Stimulated activated naive CD4-positive, alpha-beta T cell treated with Interleukin-2 at 50 U/mL for 16 hours (primary cell): ENCODE data around the gene GBGT1.

ENCODE experiments used
- DNase-seq: peaks from one replicate; lab custom pipeline; 2025; lab: John Stamatoyannopoulos, UW

GBGT1 gene

GRCh38 chr9:133162861-133163503 is 732 bp downstream of the GBGT1 start:
- DNase-seq: no peak

GRCh38 chr9:133161547-133161950 is 2.2 kb downstream of the GBGT1 start:
- no peak for DNase-seq

DNA sequence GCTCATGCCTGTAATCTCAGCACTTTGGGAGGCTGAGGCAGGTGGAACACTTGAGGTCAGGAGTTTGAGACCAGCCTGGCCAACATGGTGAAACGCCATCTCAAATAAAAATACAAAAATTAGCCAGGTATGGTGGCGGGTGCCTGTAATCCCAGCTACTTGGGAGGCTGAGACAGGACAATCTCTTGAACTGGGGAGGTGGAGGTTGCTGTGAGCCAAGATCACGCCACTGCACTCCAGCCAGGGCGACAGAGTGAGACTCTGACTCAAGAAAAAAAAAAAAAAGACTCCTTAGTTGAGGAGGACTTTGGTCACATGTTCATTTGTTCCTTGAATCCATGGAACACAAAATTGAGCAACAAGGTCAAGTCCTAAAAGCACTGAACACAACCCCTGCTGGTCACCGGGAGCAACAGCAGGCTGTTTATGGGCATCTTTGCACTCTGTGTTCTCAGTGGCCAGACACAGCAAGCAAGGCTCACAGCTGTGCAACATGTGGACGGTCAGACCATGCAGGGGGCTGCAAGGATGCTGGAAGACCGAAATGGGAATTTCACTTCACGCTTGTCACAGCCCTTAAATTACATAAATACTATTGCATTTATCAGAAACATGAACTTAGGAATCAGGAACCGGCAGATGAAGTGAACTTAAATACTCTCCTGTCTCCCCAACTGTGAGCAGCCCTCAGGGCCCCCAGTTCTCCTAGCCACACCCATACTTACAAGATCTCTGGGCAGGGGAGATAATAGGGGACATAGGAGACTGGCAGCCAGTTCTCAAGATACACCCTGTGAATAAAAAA is 2.8 kb downstream of the GBGT1 start:
- peak; percentile 14 for DNase-seq

- no peak for DNase-seq
Measured at GRCh38 chr9:133158695-133159094, 5.0 kb downstream of the GBGT1 start.

- no peak for DNase-seq
Measured at GRCh38 chr9:133155156-133155555, 8.6 kb downstream of the GBGT1 start.

GRCh38 chr9:133154097-133154989 is 9.4 kb downstream of the GBGT1 start:
- DNase-seq: no peak

DNA sequence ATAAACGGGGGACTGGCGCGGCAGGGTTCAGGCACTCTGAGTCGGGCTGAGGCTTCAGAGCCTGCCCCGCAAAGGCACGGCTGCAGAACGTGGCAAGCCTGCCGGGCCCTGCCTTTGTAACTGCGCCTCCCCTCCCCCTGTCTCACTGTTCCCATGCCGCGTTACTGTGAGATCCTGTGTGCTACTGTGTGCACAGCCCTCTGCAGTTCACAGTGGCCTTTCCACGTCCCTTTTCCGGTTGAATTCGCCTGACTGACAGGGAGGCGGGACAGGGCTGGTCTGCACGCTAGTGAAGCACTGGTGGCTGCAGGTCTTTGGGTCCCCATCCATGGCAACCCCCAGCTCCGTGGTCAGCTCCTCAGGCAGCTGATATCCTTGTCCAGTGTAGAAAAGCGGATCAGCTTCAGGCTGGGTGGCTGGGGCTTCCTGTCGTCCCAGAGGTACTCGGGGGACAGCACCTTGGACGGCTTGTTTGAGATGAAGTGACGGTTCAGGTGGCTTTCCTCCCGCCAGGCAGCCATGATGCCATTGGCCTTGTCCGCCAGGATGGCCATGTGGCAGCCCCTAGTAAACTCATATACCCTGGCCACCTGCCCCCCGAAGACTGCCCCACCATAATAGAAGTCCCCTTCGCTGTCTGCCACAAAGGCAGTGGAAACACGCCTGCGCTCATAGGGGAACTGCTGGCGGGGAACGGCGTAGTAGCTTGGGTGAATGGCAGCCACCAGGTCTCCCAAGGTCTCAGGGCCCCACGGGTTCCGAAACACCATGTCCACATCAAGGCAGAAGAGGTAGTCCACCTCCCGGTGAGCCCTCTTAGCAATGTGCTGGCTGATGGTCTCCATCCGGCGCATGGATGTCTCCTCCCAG is 10.3 kb downstream of the GBGT1 start:
- DNase-seq: no peak

DNA sequence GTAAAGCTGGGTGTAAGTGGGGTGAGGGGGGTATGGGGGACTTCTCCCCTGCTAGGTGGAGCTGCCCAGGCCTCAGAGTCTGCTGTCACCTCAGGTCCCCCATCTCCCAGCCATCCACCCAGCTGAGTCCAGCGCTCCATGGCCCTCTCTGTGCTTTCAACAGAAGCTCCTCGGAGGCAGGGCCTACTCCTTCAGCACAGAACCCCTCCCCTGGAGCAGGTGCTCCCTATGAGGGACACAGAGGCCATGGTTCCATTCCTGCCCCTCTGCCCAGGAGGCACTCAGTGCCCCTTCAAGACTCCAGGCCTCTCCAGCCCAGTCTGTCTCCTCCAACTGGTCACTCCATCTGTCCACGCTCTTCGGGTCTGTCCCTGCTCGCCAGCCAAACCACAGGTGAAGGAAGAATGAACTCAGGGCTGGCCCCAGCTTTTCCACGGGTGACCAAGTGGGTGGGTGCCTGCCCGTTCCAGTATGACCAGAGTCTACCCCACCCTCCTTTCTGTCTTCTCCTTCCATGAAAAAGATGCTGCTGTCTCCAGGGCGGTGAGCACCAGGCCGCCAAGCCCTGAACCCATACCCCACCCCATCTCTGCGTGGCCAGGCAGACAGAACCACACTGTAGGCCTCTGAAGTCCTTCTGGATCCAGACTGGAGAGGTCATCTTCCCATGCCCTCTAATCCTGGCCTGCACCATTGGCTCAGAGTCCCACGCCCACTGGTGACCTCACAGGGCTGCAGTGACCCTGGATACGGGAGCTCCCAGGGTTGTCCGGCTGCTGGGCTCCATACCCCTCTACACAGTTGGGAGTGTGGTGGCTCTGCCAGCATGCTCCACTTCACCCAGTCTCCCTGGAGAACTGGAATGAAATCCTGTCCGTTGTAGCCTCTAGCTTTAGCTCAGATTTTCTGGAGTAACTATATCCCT is 11.9 kb downstream of the GBGT1 start:
- no peak for DNase-seq

DNA sequence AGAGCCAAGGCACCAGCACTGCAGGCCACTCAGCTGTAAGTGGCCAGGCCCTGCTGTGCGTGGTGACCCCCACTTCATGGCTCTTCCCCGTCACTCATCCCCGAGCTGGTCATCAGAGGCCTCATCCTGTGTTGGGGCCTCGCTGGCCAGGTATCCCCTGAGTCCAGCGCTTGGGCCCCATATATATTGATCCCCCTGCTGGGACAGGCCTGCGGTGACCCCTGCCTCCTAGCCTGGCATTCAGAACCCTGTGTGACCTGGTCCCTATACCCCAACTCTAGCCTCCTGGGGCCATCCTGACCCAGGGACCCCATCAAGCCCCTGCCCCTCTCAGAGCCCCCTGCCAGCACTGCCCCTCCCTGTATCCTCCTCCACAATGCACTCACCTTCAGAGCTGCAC is 12.7 kb downstream of the GBGT1 start:
- DNase-seq: no peak

DNA sequence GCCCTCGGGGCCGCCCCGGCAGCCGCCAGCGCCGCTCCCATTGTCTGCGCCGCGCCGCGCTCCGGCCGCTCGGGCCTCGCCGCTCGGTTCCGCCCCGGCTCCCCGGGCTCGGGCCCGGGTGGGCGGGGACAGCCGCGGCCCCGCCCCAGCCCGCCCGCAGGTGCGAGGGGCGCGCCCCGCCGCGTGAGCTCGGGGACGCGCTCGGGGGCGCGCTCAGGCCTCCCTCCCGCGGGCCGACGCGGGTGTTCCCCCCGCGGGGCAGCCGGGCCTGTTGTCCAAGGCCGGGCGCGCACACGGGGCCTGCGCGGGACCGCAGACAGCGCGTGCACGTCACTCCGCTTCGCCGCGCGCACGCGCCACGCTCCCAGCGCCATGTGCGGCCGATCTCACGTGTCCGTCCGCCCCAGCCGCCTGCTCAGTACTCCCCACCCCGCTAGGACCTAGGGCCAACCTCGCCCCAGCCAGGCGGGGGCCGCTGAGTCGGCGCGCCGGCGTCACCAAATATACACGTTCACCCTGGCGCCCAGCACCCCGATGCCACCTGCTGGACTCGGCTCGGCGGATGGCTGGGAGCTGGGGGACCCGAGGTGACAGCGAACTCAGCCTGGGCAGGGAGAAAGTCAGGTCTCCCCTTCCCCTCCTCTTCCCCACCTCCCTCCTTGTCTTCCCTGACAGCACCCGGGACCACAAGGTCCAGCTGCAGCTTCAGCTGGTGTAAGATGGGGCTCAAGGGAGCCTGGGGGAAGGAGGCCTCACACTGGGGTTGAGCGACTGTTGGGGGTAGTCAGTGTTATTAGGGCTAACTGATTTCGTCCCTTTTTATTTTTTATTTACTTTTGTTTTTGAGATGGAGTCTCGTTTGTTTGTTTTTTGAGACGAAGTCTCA is 14.3 kb downstream of the GBGT1 start:
- peak; percentile 83 for DNase-seq

DNA sequence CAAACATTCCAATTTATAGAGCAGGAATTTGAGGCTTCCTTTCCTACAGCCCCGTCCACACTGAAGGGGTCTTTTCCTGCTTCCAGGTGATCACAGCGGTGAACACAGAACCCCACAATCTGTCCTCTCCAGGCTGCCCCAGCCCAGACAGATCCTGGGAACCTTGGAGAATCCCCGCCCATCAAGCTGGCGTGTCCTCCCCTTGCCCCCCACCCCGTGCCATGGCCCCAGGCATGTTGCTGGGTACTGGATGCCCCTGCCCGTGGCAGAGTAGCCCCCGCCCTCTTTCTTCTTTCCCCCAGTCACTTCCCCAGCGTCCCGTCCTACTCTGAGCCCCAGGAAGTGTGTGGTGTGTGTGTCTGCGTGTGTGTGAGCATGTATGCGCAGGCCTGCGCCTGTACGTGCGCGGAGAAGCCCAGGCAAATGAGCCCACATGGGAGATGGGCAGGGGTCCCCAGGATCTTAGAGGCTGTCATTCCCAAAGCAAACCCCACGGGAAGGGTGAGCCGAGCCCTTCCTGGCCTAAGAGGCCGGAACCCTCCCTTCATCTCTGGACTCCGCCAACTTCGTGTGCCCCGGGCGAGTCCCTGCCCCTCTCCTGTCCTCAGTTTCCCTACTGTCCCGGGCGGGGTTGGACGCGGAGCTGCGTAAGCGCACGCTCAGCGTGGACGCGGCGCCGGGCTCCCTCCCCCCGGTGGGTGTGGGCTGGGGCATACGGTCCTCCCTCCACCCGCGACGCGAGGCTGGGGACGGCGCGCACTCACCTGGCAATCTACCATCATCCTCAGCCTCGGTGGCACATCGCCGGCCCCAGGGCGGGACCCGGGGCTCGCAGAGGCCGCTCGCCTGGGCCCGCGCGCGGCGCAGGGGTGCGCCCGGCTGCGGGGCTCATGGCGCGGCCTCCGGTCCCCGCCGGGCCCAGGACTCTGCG is 15.2 kb downstream of the GBGT1 start:
- peak; percentile 50 for DNase-seq

DNA sequence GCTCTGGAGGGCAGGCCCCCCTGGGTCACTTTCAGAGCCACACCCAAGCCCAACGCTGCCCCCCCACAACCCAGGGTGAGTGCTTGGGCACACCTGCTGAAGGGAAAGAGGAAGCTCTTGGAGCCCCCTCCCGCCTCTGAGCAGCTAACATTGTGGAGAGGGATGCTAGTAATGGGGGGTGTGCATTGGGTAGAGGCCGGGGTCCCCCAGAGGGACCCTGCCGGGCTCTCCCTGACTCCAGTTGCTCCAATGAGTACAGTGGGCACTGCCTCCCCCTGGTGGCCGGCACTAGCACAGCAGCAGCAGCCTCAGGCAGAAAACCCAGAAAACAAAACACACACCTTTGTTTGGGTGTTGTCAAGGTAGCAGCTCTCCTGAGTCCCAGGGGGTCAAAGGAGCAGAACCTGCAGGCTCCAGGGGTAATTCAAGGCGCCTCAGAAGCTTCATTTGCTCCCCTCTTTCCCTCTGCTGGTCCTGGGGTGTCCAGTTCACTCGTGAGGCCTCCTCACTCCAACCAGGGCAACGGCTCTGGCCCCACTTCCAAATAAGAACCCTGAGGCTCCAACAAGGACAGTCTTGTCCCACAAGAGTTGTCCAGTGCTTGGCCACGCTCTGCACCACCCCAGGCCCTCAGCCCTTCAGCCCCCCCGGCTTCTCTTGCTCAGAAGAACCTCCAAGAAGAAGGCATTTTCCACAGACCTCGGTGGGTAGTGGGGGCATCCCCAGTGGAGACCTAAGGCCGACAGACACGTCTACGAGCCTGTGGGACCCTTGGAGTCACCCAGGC is 16.1 kb downstream of the GBGT1 start:
- peak; percentile 74 for DNase-seq

GRCh38 chr9:133146746-133147411 is 16.8 kb downstream of the GBGT1 start:
- DNase-seq: no peak

- DNase-seq: no peak
Measured at GRCh38 chr9:133144904-133145851, 18.5 kb downstream of the GBGT1 start.

DNA sequence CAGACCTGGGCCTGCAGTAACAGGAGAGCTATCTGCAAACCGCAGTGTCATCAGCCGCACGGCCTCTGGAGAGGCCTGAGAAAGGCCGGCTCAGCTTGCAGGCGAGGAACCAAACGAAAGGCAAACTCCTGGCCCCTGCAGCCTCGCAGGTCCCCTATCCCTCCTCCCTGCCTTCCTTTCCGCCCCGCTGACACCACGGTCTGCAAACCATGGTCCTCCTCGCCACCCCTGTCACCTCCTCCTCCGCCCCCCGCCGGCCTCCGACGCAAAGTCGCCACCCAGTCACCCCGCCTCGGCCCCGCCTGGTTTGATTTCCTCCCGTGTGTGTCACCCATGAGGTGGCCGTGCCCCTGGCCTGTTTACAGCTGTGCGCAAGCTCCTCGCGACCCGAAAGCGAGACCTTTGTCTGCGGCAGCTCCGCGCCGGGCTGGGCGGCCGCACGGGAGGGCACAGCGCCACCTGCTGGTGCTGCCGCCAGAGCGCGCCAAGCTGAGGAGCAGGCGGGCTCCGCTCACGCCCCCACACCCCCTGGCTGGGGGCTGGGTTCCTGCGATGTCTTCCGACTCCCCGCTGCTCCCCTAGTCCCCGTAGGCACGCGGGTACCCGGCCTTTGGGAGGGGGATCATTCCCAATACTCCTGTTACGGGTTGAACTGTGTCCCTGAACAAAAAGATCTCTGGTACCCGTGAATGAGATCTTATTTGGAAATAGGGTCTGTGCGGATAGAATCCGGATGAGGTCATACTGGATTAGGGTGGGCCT is 19.4 kb downstream of the GBGT1 start:
- peak; percentile 96 for DNase-seq
